GM12878 (cell line): ENCODE measurements around the gene GREB1.

Experiments
- CREB1 ChIP-seq: IDR thresholded peaks from 2 replicates; pipeline ENCODE4 v1.6.1; 2012; ENCODE audit warnings: low read depth, mild to moderate bottlenecking, inconsistent platforms
- EZH2 ChIP-seq: IDR thresholded peaks from 2 replicates; pipeline ENCODE4 v1.6.1; 2012; ENCODE audit warnings: low read depth, mild to moderate bottlenecking, control low read depth, inconsistent platforms, low read length, borderline replicate concordance; ENCODE audit not compliant: control insufficient read depth
- TF ChIP-seq, protein P1 (sequence below), 3 experiments: IDR thresholded peaks in 2 of 3; conservative IDR thresholded peaks in 1 of 3; 2 replicates each; pipeline ENCODE4 v1.5.1; 2011; ENCODE audit warnings: low read depth in 3 of 3, low read length in 3 of 3, mild to moderate bottlenecking in 3 of 3, control low read depth in 2 of 3, moderate library complexity in 2 of 3, inconsistent platforms in 1 of 3, mixed read lengths in 1 of 3; ENCODE audit not compliant: control insufficient read depth in 2 of 3, insufficient read depth in 1 of 3; ENCODE audit errors: extremely low read depth in 1 of 3

DNA sequence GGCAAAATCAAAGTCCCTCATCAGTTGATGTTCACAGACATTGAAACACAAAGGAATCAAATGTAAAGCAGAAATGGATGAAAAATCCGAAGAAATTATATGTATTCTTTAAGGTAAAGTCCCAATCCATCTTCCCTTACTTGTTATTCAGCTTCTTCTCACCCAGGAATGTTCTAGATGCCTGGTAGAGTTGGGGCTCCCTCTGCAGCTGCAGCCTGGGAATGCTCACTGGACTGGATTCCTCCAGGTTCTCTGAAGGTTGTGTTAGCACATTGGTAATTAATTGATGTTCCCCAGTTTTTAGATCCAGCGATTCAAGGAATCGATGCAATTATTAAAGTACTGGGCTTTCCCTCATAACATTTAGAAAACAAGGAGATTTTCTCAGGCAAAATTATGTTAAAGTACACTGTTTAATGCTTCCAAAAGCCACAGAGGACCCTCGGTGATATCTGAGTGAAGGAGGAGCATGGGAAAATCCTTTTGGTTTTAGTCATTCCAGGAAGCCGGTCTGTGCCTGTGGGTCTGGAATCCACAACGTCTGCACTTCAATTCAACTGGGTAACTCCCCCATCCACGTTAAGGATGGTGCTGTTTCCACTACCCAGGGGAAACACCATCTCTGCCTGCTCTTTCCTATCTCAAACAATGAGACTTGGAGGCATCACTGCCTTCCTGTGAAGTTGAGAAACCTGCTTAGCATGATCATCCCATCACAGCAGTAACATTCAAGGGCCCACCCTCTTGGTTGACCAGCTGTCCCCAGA is 114.2 kb downstream of the GREB1 start:
- TF ChIP-seq, protein P1, sequence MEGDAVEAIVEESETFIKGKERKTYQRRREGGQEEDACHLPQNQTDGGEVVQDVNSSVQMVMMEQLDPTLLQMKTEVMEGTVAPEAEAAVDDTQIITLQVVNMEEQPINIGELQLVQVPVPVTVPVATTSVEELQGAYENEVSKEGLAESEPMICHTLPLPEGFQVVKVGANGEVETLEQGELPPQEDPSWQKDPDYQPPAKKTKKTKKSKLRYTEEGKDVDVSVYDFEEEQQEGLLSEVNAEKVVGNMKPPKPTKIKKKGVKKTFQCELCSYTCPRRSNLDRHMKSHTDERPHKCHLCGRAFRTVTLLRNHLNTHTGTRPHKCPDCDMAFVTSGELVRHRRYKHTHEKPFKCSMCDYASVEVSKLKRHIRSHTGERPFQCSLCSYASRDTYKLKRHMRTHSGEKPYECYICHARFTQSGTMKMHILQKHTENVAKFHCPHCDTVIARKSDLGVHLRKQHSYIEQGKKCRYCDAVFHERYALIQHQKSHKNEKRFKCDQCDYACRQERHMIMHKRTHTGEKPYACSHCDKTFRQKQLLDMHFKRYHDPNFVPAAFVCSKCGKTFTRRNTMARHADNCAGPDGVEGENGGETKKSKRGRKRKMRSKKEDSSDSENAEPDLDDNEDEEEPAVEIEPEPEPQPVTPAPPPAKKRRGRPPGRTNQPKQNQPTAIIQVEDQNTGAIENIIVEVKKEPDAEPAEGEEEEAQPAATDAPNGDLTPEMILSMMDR (IDR thresholded peaks at IDR 0.05 in 2 of 3, conservative IDR thresholded peaks at IDR 0.05 in 1 of 3; ENCODE audit: control insufficient read depth in 2 of 3, extremely low read depth in 1 of 3, insufficient read depth in 1 of 3, low read depth in 3 of 3, low read length in 3 of 3), result no peak
- TF ChIP-seq CREB1 (no peak), EZH2 (no peak)
